NCI-H460 (cell line): Measurements from ENCODE around the gene ERBB4. TPM values are rescaled to one million over a fixed set of nuclear protein-coding genes. Genes with fewer than 3 reads are reported as not detected.
"Not testable (repeated sequence)": the region's sequence is repeated elsewhere in the genome, so short reads cannot be mapped to it uniquely, and the experiment has no call there.

ENCODE experiments used
- DNase-seq: peaks from one replicate; pipeline ENCODE4 v3.0.0-alpha.2; 2016; ENCODE audit warnings: low read depth; ENCODE audit errors: extremely low read depth
- total RNA-seq: library from RNA; depleted of rRNA; stranded (reverse); fragments of >200 nt; shearing (Covaris generic); gene quantifications from 2 replicates; pipeline ENCODE4 v1.2.3, GENCODE V29; 2014

The ERBB4 gene
- total RNA-seq, 1 experiment from 2014 or later, result 0.32 TPM

DNA sequence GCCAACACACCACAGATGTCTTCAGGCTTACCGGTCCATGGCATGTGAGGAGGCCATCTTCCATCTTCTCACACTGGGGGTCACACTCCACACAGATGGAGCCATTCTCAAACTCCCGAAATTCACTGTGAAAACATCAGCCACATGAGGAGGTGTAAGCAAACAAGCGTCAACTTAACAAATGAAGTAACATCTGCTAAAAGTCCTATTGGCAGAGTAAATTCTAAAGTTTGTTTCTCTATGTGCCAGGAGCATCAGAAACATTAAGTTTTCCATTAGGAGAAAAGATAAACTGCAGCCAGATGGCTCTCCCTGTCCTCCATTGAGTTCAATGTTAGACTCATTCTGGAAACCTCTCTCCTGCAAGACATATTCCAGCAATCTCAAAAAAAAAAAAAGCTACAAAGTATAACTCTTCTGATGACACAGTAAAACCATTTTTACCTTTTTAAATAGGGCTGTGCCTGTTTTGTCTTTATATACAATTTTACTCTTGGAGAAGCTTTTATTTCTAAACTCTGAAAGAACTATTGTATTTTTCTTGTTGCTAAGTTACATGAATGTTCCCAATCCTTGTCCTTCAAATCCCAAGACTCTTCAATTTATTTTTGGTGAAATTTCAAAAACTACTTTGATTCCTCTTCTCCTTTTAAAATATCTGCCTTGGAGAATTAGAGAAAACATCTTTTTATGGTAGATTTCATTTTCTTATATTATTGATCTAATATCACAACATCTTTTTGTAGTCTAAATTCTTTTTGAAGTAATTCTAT lies 865.3 kb downstream of the ERBB4 start:
- DNase-seq, result no peak

GRCh38 chr2:211671977-211672376 lies 866.6 kb downstream of the ERBB4 start:
- DNase-seq, result no peak

GRCh38 chr2:211665299-211665698 lies 873.3 kb downstream of the ERBB4 start:
- DNase-seq, result no peak

DNA sequence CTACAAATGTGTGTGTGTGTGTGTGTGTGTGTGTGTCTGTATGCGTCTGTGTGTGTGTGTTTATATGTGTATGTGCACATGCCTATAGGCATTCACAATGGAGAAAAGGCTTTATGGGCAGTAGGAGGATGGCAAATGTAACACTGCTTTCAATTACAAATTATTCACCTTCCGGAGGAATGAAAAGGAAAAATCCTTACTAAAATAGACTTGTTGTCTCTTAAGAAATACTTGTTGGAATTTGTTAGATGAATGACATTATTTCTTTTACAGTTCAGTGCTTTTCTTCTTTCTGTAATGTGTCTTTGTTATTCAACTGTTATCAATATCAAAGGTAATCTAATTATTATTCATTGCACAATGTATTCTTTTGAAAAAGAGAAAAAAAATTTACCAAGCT lies 874.3 kb downstream of the ERBB4 start:
- no peak for DNase-seq

GRCh38 chr2:211654211-211654780 lies 884.3 kb downstream of the ERBB4 start:
- no peak for DNase-seq

DNA sequence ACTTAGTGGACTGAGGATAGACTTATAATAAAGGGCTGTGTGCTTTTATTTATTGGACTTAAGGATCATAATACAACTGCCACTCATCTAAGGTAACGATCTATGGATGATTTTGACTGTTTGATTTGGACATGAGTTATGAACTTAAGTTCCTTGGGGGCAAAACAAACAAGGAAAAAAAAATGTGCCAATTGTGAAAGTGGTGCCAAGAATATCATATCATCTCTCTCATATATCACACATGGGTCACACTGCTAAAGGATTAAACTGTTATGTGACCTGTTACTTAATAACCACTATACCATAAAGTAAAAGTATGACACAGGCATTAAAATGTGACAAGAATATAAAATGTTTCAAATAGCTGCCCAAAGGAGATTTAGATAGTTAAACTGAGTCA lies 886.3 kb downstream of the ERBB4 start:
- DNase-seq, result no peak

DNA sequence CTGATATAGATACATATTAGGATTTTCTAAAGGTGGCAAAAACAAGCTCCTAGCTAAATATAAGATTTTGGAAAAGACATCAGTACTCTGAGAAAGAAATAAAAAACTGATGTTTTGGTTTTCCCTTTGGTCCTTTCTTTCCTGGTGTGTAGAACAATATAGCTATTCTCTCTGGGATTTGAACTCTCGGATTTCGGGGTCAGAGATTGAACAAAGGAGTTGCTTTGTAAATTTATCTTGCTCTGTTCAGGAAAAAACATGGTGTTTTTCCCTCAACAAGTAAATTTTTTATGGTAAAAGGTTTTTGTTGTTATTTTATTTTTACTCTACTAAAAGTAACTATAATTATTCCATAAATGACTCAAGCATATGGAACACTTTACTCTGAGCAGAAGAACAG lies 889.3 kb downstream of the ERBB4 start:
- no peak for DNase-seq

GRCh38 chr2:211631503-211631902 lies 907.1 kb downstream of the ERBB4 start:
- DNase-seq, result no peak

GRCh38 chr2:211623096-211623495 lies 915.5 kb downstream of the ERBB4 start:
- no peak for DNase-seq

DNA sequence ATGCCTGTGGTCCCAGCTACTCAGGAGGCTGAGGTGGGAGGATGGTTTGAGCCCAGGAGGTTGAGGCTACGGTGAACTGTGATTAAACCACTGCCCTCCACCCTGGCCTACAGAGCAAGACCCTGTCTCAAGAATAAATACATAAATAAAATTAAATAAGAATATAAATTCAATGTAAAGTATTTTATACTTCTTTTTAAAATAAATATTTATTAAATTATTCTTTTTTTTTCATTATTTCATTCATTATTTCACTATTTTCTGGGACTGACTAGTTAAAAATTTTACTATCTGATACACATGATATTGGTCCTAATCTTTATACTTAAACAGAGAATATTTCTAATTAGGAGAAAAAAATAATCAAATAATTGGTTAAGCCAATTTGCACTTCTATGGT lies 917.6 kb downstream of the ERBB4 start:
- no peak for DNase-seq

DNA sequence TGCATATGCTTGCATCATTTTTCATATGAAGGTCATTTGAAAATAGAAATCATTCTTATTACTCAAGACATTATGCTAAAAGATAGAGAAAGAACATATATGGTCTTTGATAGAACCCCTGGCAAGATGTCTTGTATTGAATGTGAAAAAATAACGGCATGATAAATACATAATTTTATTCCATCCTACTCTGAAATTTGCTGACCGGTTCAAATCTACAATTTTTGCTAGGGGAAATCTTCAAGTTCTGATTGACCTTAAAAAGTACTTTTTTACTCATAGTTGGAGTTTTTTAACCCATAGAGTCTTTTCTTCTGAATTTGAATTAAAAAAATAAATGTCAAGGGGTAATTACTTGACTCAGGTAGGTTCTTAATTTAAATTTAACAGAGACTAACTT lies 920.8 kb downstream of the ERBB4 start:
- no peak for DNase-seq

DNA sequence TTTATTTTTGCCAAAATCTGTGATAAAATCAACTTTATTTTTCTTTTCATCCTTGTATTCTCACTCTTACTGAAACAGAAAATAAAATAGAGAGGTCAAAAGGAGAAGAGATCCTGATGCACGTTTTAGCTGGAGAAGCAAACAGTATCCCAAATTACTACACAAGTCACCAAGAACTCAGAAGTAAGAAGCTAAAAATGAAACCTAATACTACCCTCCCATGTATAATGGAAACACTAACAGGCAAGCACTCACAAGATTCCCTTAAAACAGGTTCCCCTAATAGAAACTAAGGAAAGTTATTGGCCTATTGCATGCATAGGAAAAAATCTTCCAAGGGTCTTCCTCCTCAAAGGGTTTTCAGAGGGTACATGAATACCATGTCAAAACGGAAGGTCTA lies 927.0 kb downstream of the ERBB4 start:
- DNase-seq, result no peak

DNA sequence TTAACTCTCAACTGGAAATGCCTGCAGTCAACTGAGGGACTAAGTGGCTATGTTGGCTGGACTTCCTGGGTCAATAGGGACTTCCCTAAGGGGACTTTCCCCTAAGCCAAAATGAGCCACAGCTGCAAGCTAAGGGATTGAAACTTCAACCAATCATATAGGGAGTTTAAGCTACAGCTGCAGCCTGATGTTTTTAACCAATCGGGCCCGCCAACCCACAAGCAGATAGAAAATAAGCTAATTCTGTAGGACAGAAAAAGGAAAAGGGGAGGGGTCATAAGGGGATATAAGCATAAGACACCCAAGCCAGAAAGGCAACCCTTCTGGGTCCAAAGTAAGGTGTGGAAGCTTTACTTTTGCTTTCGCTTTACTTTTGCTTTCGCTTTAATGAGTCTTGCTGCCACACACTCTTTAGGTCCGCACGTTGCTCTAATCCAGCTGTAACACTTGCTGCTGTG lies 927.5 kb downstream of the ERBB4 start:
- no peak for DNase-seq

DNA sequence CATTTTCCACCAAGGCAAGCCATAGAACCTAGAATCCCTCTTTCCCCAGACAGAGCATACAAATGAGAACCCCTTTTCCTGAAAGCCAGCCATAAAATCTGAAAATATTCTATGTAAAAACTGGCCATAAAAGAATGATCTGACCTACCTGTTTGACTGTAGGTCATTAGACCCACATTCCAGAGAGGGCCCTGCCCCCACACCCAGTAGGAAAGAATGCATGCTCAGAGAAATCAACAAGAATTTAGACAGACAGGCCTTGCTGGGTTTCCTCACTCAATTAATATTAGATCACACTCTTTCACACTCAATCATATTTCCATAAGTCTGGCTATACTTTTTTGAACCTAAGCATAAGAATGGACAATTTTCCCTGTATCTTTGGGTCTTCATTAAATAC lies 929.5 kb downstream of the ERBB4 start:
- DNase-seq, result no peak

GRCh38 chr2:211599146-211599545 lies 939.5 kb downstream of the ERBB4 start:
- no peak for DNase-seq

- DNase-seq, result no peak
Observed at GRCh38 chr2:211598238-211598637, 940.4 kb downstream of the ERBB4 start.

- not testable (repeated sequence) for DNase-seq
Observed at GRCh38 chr2:211592006-211592405, 946.6 kb downstream of the ERBB4 start.

- DNase-seq, result no peak
Observed at GRCh38 chr2:211591426-211591825, 947.2 kb downstream of the ERBB4 start.

DNA sequence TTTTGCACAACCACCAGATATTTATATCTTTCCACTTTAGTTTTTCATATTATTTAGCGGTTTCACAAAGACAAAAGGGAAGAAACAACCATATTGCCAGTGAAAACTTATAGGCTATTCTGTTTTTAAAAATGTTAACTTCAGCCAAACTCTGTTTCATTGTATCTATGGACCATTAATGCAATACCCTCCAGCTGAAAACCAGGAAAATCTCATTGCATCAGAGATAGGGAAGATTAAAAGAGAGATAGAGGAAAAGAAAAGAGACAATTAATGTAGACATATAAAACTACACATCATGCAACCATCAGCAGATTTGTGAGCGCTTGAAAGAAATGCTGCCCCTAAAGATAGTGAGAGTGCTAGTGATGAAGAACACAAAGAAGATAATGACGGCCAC lies 970.2 kb downstream of the ERBB4 start:
- DNase-seq, result no peak

DNA sequence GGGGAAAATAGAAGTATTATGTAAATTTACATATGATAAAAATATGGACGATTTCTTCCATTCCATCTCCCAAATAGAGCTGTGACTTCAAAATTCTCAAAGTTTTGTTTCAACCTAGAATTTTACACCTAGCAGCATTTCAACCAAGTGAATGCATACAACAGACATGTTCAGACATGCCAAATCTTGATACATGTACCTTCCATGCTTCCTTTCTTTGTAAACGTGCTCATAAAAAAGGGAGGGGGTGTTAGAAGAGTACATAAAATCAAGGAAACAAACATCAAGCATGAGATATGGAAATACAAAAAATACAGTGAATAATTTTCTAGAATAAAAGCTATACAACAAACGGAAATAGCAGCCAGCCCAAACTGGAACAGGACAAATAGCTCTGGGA lies 974.2 kb downstream of the ERBB4 start:
- DNase-seq, result no peak

DNA sequence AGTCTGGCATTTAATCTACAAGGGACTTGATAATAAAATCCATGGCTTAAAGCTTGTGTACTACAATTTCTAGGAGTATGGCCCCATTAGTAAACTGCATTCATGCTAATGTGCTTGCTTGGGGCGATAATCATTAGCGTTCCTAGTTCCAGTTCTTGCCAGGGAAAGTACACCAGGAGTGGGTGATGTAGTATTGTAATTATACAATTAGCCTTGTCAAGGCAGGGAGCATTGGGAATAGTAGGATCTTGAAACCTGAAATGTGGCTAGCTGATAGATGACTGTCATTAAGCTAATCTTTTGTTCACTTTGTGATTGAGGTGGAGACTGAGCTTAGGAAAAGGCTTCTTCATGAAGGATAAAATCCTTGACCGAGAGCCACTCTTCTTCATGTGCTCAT lies 993.0 kb downstream of the ERBB4 start:
- DNase-seq, result no peak

DNA sequence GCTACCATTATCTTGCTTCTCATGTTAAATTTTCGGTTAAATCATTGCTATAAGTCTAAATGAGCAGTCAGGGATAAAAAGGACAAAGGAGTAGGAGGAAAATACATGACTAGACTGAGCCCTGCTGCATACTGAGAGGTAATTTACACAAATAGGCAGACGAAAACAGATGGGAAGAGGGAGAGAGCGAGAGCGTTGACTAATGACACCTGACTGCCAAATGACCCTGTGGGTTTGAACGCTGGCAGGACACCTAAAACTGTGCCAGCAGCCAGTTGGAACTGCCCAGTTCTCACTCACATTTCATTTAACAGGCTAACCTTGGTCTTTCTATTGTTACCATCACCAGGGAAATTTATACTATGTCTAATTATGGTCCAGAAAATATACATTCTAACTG lies 1004.0 kb downstream of the ERBB4 start:
- no peak for DNase-seq

- not testable (repeated sequence) for DNase-seq
Observed at GRCh38 chr2:211524248-211524647, 1014.4 kb downstream of the ERBB4 start.
